Prostate gland (tissue), 2 donors: ENCODE measurements around the gene ZNF503. TPM values are rescaled to one million over a fixed set of nuclear protein-coding genes. Genes with fewer than 3 reads are reported as not detected.

Experiments
- DNase-seq: peaks from one replicate; pipeline ENCODE4 v3.0.0-alpha.2; 2019; ENCODE audit warnings: low spot score
- H3K27ac ChIP-seq, 2 donors: fragments of 200-600 bp; sonication (generic); 2 replicates each; pipeline ENCODE4 v1.5.1; 2017 to 2019
- H3K27me3 ChIP-seq: fragments of 200-600 bp; sonication (generic); replicated peaks from 2 replicates; pipeline ENCODE4 v1.5.1; 2019; ENCODE audit not compliant: insufficient read depth
- H3K36me3 ChIP-seq, 2 donors: fragments of 200-600 bp; sonication (generic); 1 replicate in 1 of 2; 2 replicates in 1 of 2; pipeline versions ENCODE4 v1.5.1 to v1.8.1; 2017 to 2019
- H3K4me1 ChIP-seq: fragments of 200-600 bp; sonication (generic); replicated peaks from 2 replicates; pipeline ENCODE4 v1.5.1; 2019
- H3K4me3 ChIP-seq, 2 donors: fragments of 200-600 bp; sonication (generic); 2 replicates each; pipeline ENCODE4 v1.5.1; 2017 to 2019
- H3K9me3 ChIP-seq: fragments of 200-600 bp; sonication (generic); 2 replicates; pipeline ENCODE4 v1.5.1; 2017
- POLR2A ChIP-seq: fragments of 450-650 bp; IDR thresholded peaks from one replicate; pipeline ENCODE4 v1.6.1; 2016; ENCODE audit warnings: antibody characterized with exemption, mild to moderate bottlenecking
- POLR2AphosphoS5 ChIP-seq: sonication (generic); formaldehyde crosslinking; IDR thresholded peaks from one replicate; pipeline ENCODE4 v1.6.1; 2017; ENCODE audit warnings: antibody characterized with exemption
- WGBS: methylation state at CpG from one replicate; pipeline ENCODE4 v1.1.5; 2018; 5-methylcytosine and 5-hydroxymethylcytosine counted together
- intact Hi-C: fragments of 100-400 bp; cut with DNase I; formaldehyde crosslinking; loops from one replicate; pipeline ENCODE4 v1.14.2; 2022
- total RNA-seq, 2 donors: library from RNA; depleted of rRNA; stranded (reverse); fragments of >200 nt; gene quantifications; one replicate each; pipeline ENCODE4 v1.1.0, GENCODE V29; 2016
- TF ChIP-seq, protein P1 (sequence below), 4 experiments: fragments of 200-600 bp in 2 of 4; fragments of 450-650 bp in 2 of 4; sonication (generic) in 2 of 4; IDR thresholded peaks; 1 replicate in 3 of 4; 2 replicates in 1 of 4; pipeline ENCODE4 v1.5.1; 2016 to 2019; ENCODE audit warnings: antibody characterized with exemption in 4 of 4, mild to moderate bottlenecking in 2 of 4, moderate library complexity in 2 of 4

The ZNF503 gene
- total RNA-seq, 2 donors from 2014 or later: 23.9 to 33.7 TPM

GRCh38 chr10:75407224-75407712 lies 5.7 kb upstream of the ZNF503 start:
- 49% methylated on average over 37 of the region's 37 CpGs for WGBS
- no peaks in the 10 kb centered on the region for H3K27me3 ChIP-seq
- TF ChIP-seq POLR2A: no peak
- TF ChIP-seq, protein P1, sequence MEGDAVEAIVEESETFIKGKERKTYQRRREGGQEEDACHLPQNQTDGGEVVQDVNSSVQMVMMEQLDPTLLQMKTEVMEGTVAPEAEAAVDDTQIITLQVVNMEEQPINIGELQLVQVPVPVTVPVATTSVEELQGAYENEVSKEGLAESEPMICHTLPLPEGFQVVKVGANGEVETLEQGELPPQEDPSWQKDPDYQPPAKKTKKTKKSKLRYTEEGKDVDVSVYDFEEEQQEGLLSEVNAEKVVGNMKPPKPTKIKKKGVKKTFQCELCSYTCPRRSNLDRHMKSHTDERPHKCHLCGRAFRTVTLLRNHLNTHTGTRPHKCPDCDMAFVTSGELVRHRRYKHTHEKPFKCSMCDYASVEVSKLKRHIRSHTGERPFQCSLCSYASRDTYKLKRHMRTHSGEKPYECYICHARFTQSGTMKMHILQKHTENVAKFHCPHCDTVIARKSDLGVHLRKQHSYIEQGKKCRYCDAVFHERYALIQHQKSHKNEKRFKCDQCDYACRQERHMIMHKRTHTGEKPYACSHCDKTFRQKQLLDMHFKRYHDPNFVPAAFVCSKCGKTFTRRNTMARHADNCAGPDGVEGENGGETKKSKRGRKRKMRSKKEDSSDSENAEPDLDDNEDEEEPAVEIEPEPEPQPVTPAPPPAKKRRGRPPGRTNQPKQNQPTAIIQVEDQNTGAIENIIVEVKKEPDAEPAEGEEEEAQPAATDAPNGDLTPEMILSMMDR (IDR thresholded peaks at IDR 0.05): peak in 1 of 4 experiments; percentile 12
- peak overlapping the region; percentile 54 to 79 for H3K4me3 ChIP-seq
- no peaks in the 10 kb centered on the region for H3K9me3 ChIP-seq
- H3K27ac ChIP-seq: peak overlapping the region; percentile 98 to 99
- DNase-seq: peak; percentile 33
- no peaks in the 10 kb centered on the region for H3K36me3 ChIP-seq
- intact Hi-C loops: loop anchor here (5.0 to 10.0 kb wide), 3 partner anchors 65 to 1698 kb away; no protein-coding TSS in a partner anchor
- peaks cover 9% of the 10 kb centered on the region for H3K4me1 ChIP-seq

DNA sequence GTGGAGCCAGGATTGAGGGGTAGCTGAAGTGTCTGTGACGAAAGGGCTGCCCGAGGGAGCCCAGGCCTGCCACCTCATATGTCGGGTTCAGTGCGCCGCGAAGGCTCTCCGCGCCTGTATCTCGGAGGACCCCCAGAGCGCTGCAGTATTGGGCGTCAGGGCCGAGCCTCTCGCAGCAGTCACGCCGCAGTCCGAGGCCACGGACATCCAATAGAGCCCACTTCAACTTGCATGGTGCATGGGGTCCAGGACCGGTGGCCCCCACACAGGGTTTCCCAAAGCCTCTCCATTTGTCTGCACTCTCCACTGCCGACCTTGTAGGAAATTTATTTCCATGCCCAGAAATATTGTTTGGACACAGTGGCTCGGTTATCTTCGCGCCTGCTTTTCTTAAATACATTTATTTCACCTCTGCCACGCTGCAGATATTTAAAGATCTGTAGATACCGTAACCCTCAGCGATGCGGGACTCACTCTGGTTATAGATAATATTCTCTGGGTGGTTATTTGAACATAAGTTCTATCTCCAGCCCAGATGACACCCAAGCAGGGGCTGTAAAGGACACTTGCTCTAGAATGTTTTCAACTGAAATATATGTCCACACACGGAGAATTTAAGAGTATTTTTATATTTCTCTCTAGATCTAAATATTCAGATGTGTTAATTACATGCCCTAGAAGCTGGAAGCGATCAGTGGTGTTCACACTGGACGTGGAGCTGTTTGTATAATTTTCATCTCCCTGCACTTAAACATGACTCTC lies 5.1 kb upstream of the ZNF503 start:
- intact Hi-C loops: loop anchor here (5.0 to 10.0 kb wide), 3 partner anchors 66 to 1698 kb away; no protein-coding TSS in a partner anchor
- no peaks in the 10 kb centered on the region for H3K36me3 ChIP-seq

DNA sequence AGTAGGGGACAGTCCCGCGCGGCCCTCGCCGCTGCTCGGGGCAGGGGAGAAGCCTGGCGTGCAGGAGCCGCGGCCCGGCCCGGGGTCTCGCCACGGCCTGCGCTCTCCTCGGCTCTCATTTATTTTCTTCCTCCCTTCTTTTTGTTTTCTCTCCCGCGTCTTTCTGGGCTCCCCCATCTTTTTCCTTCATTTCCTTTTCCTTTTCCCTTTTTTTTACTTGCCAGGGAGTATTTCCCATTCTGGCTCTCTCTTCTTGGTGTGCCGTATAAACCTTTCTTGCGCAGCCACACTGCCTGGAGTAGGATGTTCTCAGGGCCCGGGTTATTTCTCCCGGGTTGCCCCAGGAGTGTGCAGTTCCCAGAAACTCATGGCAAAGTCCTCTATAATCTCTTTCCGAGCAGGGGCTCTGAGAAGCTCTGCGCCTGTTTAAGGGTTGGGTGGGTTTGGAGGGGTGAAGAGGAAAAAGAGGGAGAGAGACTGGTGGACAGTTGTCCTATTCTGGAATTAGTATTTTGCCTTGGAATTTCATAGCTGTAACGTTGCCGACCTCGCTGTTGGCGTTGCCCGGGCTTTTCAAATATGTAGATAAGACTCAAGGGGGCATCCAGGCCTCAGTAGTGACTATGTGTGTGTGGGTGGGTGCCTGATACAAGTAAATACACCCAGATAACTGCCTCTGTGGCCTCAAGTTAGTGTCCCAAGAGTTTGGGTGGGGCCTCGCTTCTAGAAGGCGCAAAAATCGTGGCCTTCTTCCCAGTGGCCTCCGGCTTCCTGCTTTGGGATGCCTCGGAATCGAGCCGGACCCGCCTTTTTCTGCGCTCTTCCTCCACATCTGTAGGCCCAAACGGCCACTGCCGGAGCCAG lies 4.3 kb upstream of the ZNF503 start:
- no peak for DNase-seq
- Histone ChIP-seq H3K27me3 (no peaks in the 10 kb centered on the region), H3K4me1 (peaks cover 9% of the 10 kb centered on the region), H3K36me3 (no peaks in the 10 kb centered on the region), H3K9me3 (no peaks in the 10 kb centered on the region), H3K27ac (peak overlapping the region; percentile 98 to 99), H3K4me3 (peak overlapping the region; percentile 98 to 100)
- TF ChIP-seq POLR2AphosphoS5 (no peak), POLR2A (no peak)
- TF ChIP-seq, protein P1 (IDR thresholded peaks at IDR 0.05): no peak
- WGBS: 67% methylated on average over 37 of the region's 39 CpGs
- intact Hi-C loops: loop anchor here (5.0 to 10.0 kb wide), 3 partner anchors 66 to 1699 kb away; no protein-coding TSS in a partner anchor

More for the DNA sequence above, 5.1 kb upstream of the ZNF503 start:
- TF ChIP-seq POLR2AphosphoS5 (no peak), POLR2A (no peak)
- TF ChIP-seq, protein P1 (IDR thresholded peaks at IDR 0.05): no peak
- no peak for DNase-seq
- H3K4me1 ChIP-seq: peaks cover 9% of the 10 kb centered on the region
- H3K9me3 ChIP-seq: no peaks in the 10 kb centered on the region
- peak overlapping the region in 1 of 2 donors; percentile 79 for H3K4me3 ChIP-seq
- 90% methylated on average over 28 of the region's 29 CpGs for WGBS
- peak overlapping the region; percentile 98 to 99 for H3K27ac ChIP-seq
- H3K27me3 ChIP-seq: no peaks in the 10 kb centered on the region

DNA sequence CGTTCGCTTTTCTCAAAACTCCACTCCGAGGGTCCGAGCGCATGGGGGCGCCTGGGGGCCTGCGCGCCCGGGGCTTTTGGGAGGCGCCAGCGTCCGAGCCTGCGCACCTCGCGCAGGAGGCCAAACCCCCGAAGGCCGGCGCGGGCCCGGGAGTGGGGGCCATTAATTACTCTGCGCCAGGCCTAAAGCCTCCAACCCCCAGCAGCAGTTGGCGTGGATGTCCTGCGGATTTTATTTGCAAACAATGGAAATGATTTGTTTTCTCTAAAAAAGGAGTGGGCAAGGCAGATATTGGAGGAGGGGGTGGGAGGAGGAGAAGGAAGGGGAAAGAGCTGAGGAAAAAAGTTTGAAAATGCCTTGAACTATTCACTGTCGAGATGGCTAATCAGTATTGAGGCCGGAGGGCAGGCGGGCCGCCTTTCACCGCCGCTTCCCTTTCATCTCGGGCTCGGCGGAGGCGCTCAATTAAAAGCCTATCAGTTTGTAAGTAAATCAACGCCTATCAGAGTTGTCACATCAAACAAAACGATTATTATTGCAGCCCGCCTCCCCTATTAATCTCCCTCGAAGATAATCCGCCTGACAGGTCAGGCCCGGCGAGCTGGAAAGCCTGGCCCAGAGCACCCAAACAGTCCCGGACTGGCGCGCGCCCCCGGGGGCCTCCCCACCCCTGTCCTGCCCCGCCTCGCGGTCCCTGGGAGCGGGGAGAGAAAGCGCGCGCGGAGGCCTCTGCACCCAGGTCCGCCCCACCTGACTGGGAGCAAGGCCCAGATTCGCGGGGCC lies 3.4 kb upstream of the ZNF503 start:
- intact Hi-C loops: loop anchor here (5.0 to 10.0 kb wide), 6 partner anchors 67 to 1700 kb away; no protein-coding TSS in a partner anchor
- WGBS: 20% methylated on average over 48 of the region's 56 CpGs
- peaks cover 9% of the 10 kb centered on the region for H3K4me1 ChIP-seq

More for the DNA sequence above, 3.4 kb upstream of the ZNF503 start:
- Histone ChIP-seq H3K4me3 (peak overlapping the region; percentile 98 to 100), H3K9me3 (no peaks in the 10 kb centered on the region), H3K27ac (peak overlapping the region; percentile 98 to 99), H3K36me3 (no peaks in the 10 kb centered on the region), H3K27me3 (no peaks in the 10 kb centered on the region)
- TF ChIP-seq POLR2A: no peak
- TF ChIP-seq POLR2AphosphoS5: peak; percentile 39
- TF ChIP-seq, protein P1 (IDR thresholded peaks at IDR 0.05): peak in 2 of 4 experiments; percentile 5 to 20
- peak; percentile 62 for DNase-seq
